ENCODE data around the gene RCSD1. TPM values are rescaled to one million over a fixed set of nuclear protein-coding genes. Genes with fewer than 3 reads are reported as not detected.

Gene RCSD1
- total and polyA plus RNA-seq, 10 of the 15 experiments (the other 5 are each of a cell fraction or from before 2014, with no cell fraction given): 11.4 to 78.3 (median 71.6) TPM

DNA sequence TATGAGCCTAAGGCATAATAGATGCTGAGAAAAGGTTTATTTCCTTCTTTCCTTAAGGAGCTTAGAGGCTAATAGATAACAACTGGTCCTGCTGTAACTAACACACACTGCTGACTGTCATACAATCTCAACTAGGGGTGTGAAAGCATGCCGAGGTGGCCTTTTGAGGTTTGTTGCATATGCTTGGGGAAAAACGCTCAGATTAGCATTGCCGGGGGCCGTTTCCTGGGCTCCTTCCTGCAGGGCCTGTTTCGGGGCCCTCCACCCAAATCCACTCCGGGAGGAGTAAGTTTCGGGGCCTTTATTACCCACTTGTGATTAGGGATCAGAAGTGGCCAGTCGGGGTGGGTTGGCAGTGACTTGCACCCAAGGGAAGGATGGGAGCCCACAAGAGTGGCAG, 27.2 kb upstream of the RCSD1 start:
- Histone ChIP-seq H3K36me3 (ENCODE audit: control insufficient read depth in 2 of 2, insufficient read depth in 2 of 2, low read length in 1 of 2) (no peaks in the 10 kb centered on the region), H3K27ac (ENCODE audit: control insufficient read depth, insufficient read depth) (no peak overlapping the region), H3K4me3 (no peak overlapping the region), H3K9me3 (replicated peaks; ENCODE audit: control insufficient read depth, insufficient read depth, low read length) (peaks cover 10% of the 10 kb centered on the region), H3K4me2 (ENCODE audit: control insufficient read depth, insufficient read depth) (no peak overlapping the region), H4K20me1 (ENCODE audit: control insufficient read depth, insufficient read depth) (no peaks in the 10 kb centered on the region), H3K27me3 (replicated peaks in 1 of 2; ENCODE audit: control insufficient read depth in 2 of 2, insufficient read depth in 2 of 2, low read length in 1 of 2) (no peaks in the 10 kb centered on the region), H3K9ac (ENCODE audit: control insufficient read depth, insufficient read depth, low read length) (no peak overlapping the region), H2AFZ (ENCODE audit: control insufficient read depth, low read depth, low read length) (peak overlapping the region; percentile 28), H3K4me1 (ENCODE audit: control insufficient read depth, insufficient read depth, low read length) (peaks cover 31% of the 10 kb centered on the region), H3K79me2 (ENCODE audit: control insufficient read depth, insufficient read depth, low read length) (no peaks in the 10 kb centered on the region)
- ChIA-PET RAD21 (ENCODE audit: unreplicated experiment) (interaction anchor here (3.2 to 5.5 kb wide), 3 partner anchors 14 to 84 kb away, joined by 23 to 182 read pairs (median 159); partner anchors contain the start of gene RCSD1), SMC1A (ENCODE audit: uncharacterized antibody, unreplicated experiment) (interaction anchor here (0.6 to 7.4 kb wide), 12 partner anchors 12 to 559 kb away, joined by 3 to 215 read pairs (median 20); no protein-coding TSS in a partner anchor), CTCF (interaction anchor here (1.0 to 5.7 kb wide), 6 partner anchors 13 to 205 kb away, joined by 4 to 255 read pairs (median 37); partner anchors contain the start of gene CREG1), POLR2A (interaction anchor here (0.8 to 3.1 kb wide), 2 partner anchors 13 to 85 kb away, joined by 4 to 28 read pairs; no protein-coding TSS in a partner anchor)
- whole genome bisulfite sequencing (ENCODE audit: insufficient coverage, insufficient replicate concordance, low lambda C conversion rate, missing lambda C conversion rate): 34% methylated on average over 8 of the region's 8 CpGs
- FAIRE-seq: no peak
- TF ChIP-seq, protein P1, sequence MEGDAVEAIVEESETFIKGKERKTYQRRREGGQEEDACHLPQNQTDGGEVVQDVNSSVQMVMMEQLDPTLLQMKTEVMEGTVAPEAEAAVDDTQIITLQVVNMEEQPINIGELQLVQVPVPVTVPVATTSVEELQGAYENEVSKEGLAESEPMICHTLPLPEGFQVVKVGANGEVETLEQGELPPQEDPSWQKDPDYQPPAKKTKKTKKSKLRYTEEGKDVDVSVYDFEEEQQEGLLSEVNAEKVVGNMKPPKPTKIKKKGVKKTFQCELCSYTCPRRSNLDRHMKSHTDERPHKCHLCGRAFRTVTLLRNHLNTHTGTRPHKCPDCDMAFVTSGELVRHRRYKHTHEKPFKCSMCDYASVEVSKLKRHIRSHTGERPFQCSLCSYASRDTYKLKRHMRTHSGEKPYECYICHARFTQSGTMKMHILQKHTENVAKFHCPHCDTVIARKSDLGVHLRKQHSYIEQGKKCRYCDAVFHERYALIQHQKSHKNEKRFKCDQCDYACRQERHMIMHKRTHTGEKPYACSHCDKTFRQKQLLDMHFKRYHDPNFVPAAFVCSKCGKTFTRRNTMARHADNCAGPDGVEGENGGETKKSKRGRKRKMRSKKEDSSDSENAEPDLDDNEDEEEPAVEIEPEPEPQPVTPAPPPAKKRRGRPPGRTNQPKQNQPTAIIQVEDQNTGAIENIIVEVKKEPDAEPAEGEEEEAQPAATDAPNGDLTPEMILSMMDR (IDR thresholded peaks at IDR 0.05 in 2 of 3, conservative IDR thresholded peaks at IDR 0.05 in 1 of 3; ENCODE audit: control insufficient read depth in 2 of 3, extremely low read depth in 1 of 3, insufficient read depth in 1 of 3, low read depth in 3 of 3, low read length in 3 of 3): no peak
- TF ChIP-seq RELA (IDR thresholded peaks at IDR 0.05; ENCODE audit: borderline replicate concordance, partially characterized antibody): no peak
- TF ChIP-seq TCF3 (IDR thresholded peaks at IDR 0.05; ENCODE audit: borderline replicate concordance, insufficient read depth, low read depth, low read length): no peak
- TF ChIP-seq, protein P2, sequence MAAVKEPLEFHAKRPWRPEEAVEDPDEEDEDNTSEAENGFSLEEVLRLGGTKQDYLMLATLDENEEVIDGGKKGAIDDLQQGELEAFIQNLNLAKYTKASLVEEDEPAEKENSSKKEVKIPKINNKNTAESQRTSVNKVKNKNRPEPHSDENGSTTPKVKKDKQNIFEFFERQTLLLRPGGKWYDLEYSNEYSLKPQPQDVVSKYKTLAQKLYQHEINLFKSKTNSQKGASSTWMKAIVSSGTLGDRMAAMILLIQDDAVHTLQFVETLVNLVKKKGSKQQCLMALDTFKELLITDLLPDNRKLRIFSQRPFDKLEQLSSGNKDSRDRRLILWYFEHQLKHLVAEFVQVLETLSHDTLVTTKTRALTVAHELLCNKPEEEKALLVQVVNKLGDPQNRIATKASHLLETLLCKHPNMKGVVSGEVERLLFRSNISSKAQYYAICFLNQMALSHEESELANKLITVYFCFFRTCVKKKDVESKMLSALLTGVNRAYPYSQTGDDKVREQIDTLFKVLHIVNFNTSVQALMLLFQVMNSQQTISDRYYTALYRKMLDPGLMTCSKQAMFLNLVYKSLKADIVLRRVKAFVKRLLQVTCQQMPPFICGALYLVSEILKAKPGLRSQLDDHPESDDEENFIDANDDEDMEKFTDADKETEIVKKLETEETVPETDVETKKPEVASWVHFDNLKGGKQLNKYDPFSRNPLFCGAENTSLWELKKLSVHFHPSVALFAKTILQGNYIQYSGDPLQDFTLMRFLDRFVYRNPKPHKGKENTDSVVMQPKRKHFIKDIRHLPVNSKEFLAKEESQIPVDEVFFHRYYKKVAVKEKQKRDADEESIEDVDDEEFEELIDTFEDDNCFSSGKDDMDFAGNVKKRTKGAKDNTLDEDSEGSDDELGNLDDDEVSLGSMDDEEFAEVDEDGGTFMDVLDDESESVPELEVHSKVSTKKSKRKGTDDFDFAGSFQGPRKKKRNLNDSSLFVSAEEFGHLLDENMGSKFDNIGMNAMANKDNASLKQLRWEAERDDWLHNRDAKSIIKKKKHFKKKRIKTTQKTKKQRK (IDR thresholded peaks at IDR 0.05; ENCODE audit: low read depth, low read length): no peak
- TF ChIP-seq RUNX3 (IDR thresholded peaks at IDR 0.05; ENCODE audit: low read length): no peak
- TF ChIP-seq SP1 (IDR thresholded peaks at IDR 0.05; ENCODE audit: low read depth, low read length): no peak
- no peak for TF ChIP-seq HCFC1 (IDR thresholded peaks at IDR 0.05; ENCODE audit: low read length)
- TF ChIP-seq SMAD5 (IDR thresholded peaks at IDR 0.05; ENCODE audit: low read depth): no peak
- TF ChIP-seq HDAC2 (IDR thresholded peaks at IDR 0.05): no peak
- no peak for TF ChIP-seq GATAD2B (conservative IDR thresholded peaks at IDR 0.05; ENCODE audit: low read depth)
- TF ChIP-seq EZH2 (IDR thresholded peaks at IDR 0.05; ENCODE audit: borderline replicate concordance, control insufficient read depth, low read depth, low read length): no peak
- in situ Hi-C loops (cut with MboI): loop anchor here (5.0 kb wide), 1 partner anchor 84 kb away; no protein-coding TSS in a partner anchor
- DNase-seq (ENCODE audit: low read depth, low spot score): no peak
- no TSS peak for BruUV-seq (replicated peaks)
- ATAC-seq: no peak
- intact Hi-C loops (cut with micrococcal nuclease; ENCODE audit: unreplicated experiment): loop anchor here (10.0 kb wide), 1 partner anchor 332 kb away; the partner anchor contains the start of genes DCAF6 and MPC2

All from GM12878 (cell line).